SK-N-MC (cell line): Measurements from ENCODE around the gene RNF213.

Experiments
- DNase-seq: peaks from one replicate; pipeline ENCODE4 v3.0.0-alpha.2; 2011; ENCODE audit warnings: low read depth, low spot score
- H3K27ac ChIP-seq: fragments of 200-600 bp; sonication (generic); 2 replicates; pipeline ENCODE4 v1.5.1; 2016; ENCODE audit warnings: mixed run types
- H3K36me3 ChIP-seq: fragments of 200-600 bp; sonication (generic); 2 replicates; pipeline ENCODE4 v1.6.1; 2017; ENCODE audit warnings: antibody characterized with exemption, low read length, mixed read lengths; ENCODE audit not compliant: insufficient read depth
- H3K4me3 ChIP-seq: fragments of 200-600 bp; sonication (generic); 2 replicates; pipeline ENCODE4 v1.5.1; 2016
- H3K9ac ChIP-seq: fragments of 200-600 bp; sonication (generic); 2 replicates; pipeline ENCODE4 v1.8.0; 2017; ENCODE audit warnings: mixed run types, mixed read lengths; ENCODE audit not compliant: insufficient read length
- H3K9me3 ChIP-seq: fragments of 200-600 bp; sonication (generic); 2 replicates; pipeline ENCODE4 v1.6.1; 2017; ENCODE audit warnings: low read depth, mild to moderate bottlenecking, antibody characterized with exemption, low read length, moderate library complexity, mixed read lengths
- EZH2 ChIP-seq: fragments of 200-600 bp; sonication (generic); IDR thresholded peaks from one replicate; pipeline ENCODE4 v1.6.1; 2017; ENCODE audit warnings: antibody characterized with exemption
- FOXP2 ChIP-seq: optimal IDR thresholded peaks from 2 replicates; pipeline ENCODE3; 2011; ENCODE audit warnings: mild to moderate bottlenecking, moderate library complexity; ENCODE audit not compliant: insufficient read depth; ENCODE audit errors: extremely low read length, control extremely low read depth
- POLR2AphosphoS5 ChIP-seq: IDR thresholded peaks from 2 replicates; pipeline ENCODE4 v1.6.1; 2012; ENCODE audit warnings: mild to moderate bottlenecking, low read depth, low read length, borderline replicate concordance

RNF213 gene

GRCh38 chr17:80442764-80443163 lies 182.1 kb downstream of the RNF213 start:
- Histone ChIP-seq H3K9me3 (no peaks in the 10 kb centered on the region), H3K4me3 (no peak overlapping the region), H3K9ac (no peak overlapping the region), H3K27ac (no peak overlapping the region), H3K36me3 (no peaks in the 10 kb centered on the region)
- DNase-seq: no peak
- no peak for TF ChIP-seq POLR2AphosphoS5

- Histone ChIP-seq H3K36me3 (no peaks in the 10 kb centered on the region), H3K9me3 (no peaks in the 10 kb centered on the region), H3K27ac (no peak overlapping the region), H3K4me3 (no peak overlapping the region), H3K9ac (no peak overlapping the region)
- DNase-seq: no peak
- TF ChIP-seq FOXP2: no peak
- no peak for TF ChIP-seq POLR2AphosphoS5
- no peak for TF ChIP-seq EZH2
These were observed 182.8 kb downstream of the RNF213 start for GRCh38 chr17:80443498-80443897.

- Histone ChIP-seq H3K9ac (no peak overlapping the region), H3K27ac (no peak overlapping the region), H3K9me3 (no peaks in the 10 kb centered on the region), H3K4me3 (no peak overlapping the region), H3K36me3 (no peaks in the 10 kb centered on the region)
- no peak for DNase-seq
- TF ChIP-seq EZH2 (no peak), FOXP2 (no peak), POLR2AphosphoS5 (no peak)
These were observed 183.4 kb downstream of the RNF213 start for GRCh38 chr17:80443916-80444643.

GRCh38 chr17:80444644-80444979 lies 184.0 kb downstream of the RNF213 start:
- Histone ChIP-seq H3K27ac (no peak overlapping the region), H3K4me3 (no peak overlapping the region), H3K9me3 (no peaks in the 10 kb centered on the region), H3K9ac (no peak overlapping the region), H3K36me3 (no peaks in the 10 kb centered on the region)
- TF ChIP-seq FOXP2: no peak
- TF ChIP-seq EZH2: no peak
- TF ChIP-seq POLR2AphosphoS5: no peak
- DNase-seq: no peak

GRCh38 chr17:80445007-80445725 lies 184.5 kb downstream of the RNF213 start:
- H3K9me3 ChIP-seq: no peaks in the 10 kb centered on the region
- no peak overlapping the region for H3K27ac ChIP-seq
- H3K36me3 ChIP-seq: no peaks in the 10 kb centered on the region
- no peak for TF ChIP-seq POLR2AphosphoS5
- TF ChIP-seq EZH2: no peak
- no peak for TF ChIP-seq FOXP2
- H3K9ac ChIP-seq: no peak overlapping the region
- no peak for DNase-seq
- H3K4me3 ChIP-seq: no peak overlapping the region

- no peaks in the 10 kb centered on the region for H3K36me3 ChIP-seq
- H3K27ac ChIP-seq: no peak overlapping the region
- H3K4me3 ChIP-seq: no peak overlapping the region
- H3K9ac ChIP-seq: no peak overlapping the region
- no peak for TF ChIP-seq POLR2AphosphoS5
- TF ChIP-seq EZH2: no peak
- no peak for TF ChIP-seq FOXP2
- H3K9me3 ChIP-seq: no peaks in the 10 kb centered on the region
- no peak for DNase-seq
These were observed 185.1 kb downstream of the RNF213 start for GRCh38 chr17:80445726-80446110.

- Histone ChIP-seq H3K36me3 (no peaks in the 10 kb centered on the region), H3K9ac (no peak overlapping the region), H3K4me3 (no peak overlapping the region), H3K27ac (no peak overlapping the region), H3K9me3 (no peaks in the 10 kb centered on the region)
- TF ChIP-seq POLR2AphosphoS5 (no peak), FOXP2 (no peak), EZH2 (no peak)
- no peak for DNase-seq
These were observed 186.2 kb downstream of the RNF213 start for GRCh38 chr17:80446645-80447405.

- no peak for TF ChIP-seq FOXP2
- no peak for TF ChIP-seq EZH2
- TF ChIP-seq POLR2AphosphoS5: no peak
- H3K27ac ChIP-seq: no peak overlapping the region
- H3K36me3 ChIP-seq: no peaks in the 10 kb centered on the region
- no peak overlapping the region for H3K4me3 ChIP-seq
- no peak overlapping the region for H3K9ac ChIP-seq
- no peak for DNase-seq
- no peaks in the 10 kb centered on the region for H3K9me3 ChIP-seq
These were observed 187.1 kb downstream of the RNF213 start for GRCh38 chr17:80447790-80448189.
